CD4-positive, CD25-positive, alpha-beta regulatory T cell (primary cell): ENCODE data around the gene TSGA10. TPM values are rescaled to one million over a fixed set of nuclear protein-coding genes. Genes with fewer than 3 reads are reported as not detected.
"Not testable (repeated sequence)": the region's sequence is repeated elsewhere in the genome, so short reads cannot be mapped to it uniquely, and the experiment has no call there.

Source experiments
- ATAC-seq, 2 donors: fragments of 150-1000 bp; cut with Tn5 transposase; one replicate each; pipeline ENCODE4 v1.10.0; 2021; ENCODE audit warnings: low read depth in 2 of 2, moderate number of reproducible peaks in 2 of 2, moderate library complexity in 1 of 2
- DNase-seq, 3 donors: peaks; one replicate each; pipeline versions ENCODE4 v3.0.0 to v3.0.0-alpha.2; 2012 to 2022; ENCODE audit warnings: mixed read lengths in 1 of 3
- H3K27ac ChIP-seq: one replicate; pipeline ENCODE4 v1.7.0; 2013; ENCODE audit warnings: mild to moderate bottlenecking, low read length; ENCODE audit not compliant: insufficient read depth, poor library complexity, severe bottlenecking
- H3K27me3 ChIP-seq: one replicate; pipeline ENCODE4 v1.7.0; 2013; ENCODE audit warnings: low read length; ENCODE audit not compliant: control insufficient read depth, insufficient read depth
- H3K36me3 ChIP-seq: one replicate; pipeline ENCODE4 v1.7.0; 2013; ENCODE audit warnings: mild to moderate bottlenecking, low read length, moderate library complexity; ENCODE audit not compliant: control insufficient read depth, insufficient read depth
- H3K4me1 ChIP-seq: 2 replicates; pipeline ENCODE4 v1.7.0; 2013; ENCODE audit warnings: mild to moderate bottlenecking, low read length; ENCODE audit not compliant: insufficient read depth, control insufficient read depth, poor library complexity, severe bottlenecking
- H3K4me3 ChIP-seq: one replicate; pipeline ENCODE4 v1.7.0; 2013; ENCODE audit warnings: low read depth, mild to moderate bottlenecking, low read length, moderate library complexity
- H3K9me3 ChIP-seq, 2 experiments: 1 replicate in 1 of 2; 2 replicates in 1 of 2; pipeline ENCODE4 v1.7.0; 2013; ENCODE audit warnings: low read length in 2 of 2, mild to moderate bottlenecking in 1 of 2, moderate library complexity in 1 of 2; ENCODE audit not compliant: control insufficient read depth in 2 of 2
- H3K27ac Mint-ChIP-seq, 3 donors: one replicate each; pipeline ENCODE4 v1.8.0; 2020 to 2022; ENCODE audit warnings: mild to moderate bottlenecking in 3 of 3, mixed read lengths in 3 of 3, moderate library complexity in 2 of 3
- H3K27me3 Mint-ChIP-seq: one replicate; pipeline ENCODE4 v1.8.0; 2022; ENCODE audit warnings: mild to moderate bottlenecking, mixed read lengths
- H3K36me3 Mint-ChIP-seq: one replicate; pipeline ENCODE4 v1.8.0; 2020; ENCODE audit warnings: mixed read lengths
- H3K4me1 Mint-ChIP-seq, 4 donors: one replicate each; pipeline ENCODE4 v1.8.0; 2020 to 2022; ENCODE audit warnings: mixed read lengths in 4 of 4, mild to moderate bottlenecking in 1 of 4
- H3K4me3 Mint-ChIP-seq, 4 donors: one replicate each; pipeline ENCODE4 v1.8.0; 2020 to 2022; ENCODE audit warnings: mild to moderate bottlenecking in 4 of 4, mixed read lengths in 4 of 4, moderate library complexity in 3 of 4
- H3K9me3 Mint-ChIP-seq, 7 donors: one replicate each; pipeline ENCODE4 v1.8.0; 2020 to 2022; ENCODE audit warnings: mixed read lengths in 7 of 7, mild to moderate bottlenecking in 3 of 7, moderate library complexity in 2 of 7
- polyA plus RNA-seq, 4 donors: library from polyadenylated mRNA; unstranded; fragments of 300-500 nt; fragmentation: Illumina TruSeq; gene quantifications; one replicate each; pipeline ENCODE4 v1.2.3, GENCODE V29; 2021
- total RNA-seq: library from RNA; stranded (reverse); gene quantifications from one replicate; pipeline ENCODE4 v1.2.3, GENCODE V29; 2022

The TSGA10 gene
- total and polyA plus RNA-seq, 5 donors from 2014 or later: 7.7 to 17.2 (median 12.6) TPM

GRCh38 chr2:99028558-99028957, 126.2 kb downstream of the TSGA10 start:
- H3K36me3 Mint-ChIP-seq: no peaks in the 10 kb centered on the region
- Histone ChIP-seq H3K27ac (no peak overlapping the region), H3K4me1 (no peaks in the 10 kb centered on the region), H3K27me3 (peaks cover 2% of the 10 kb centered on the region), H3K9me3 (peaks cover 4 to 9% of the 10 kb centered on the region in 2 experiments), H3K4me3 (no peak overlapping the region), H3K36me3 (no peaks in the 10 kb centered on the region)
- peaks cover 0 to 10% (median 5%) of the 10 kb centered on the region in 7 donors for H3K9me3 Mint-ChIP-seq
- ATAC-seq: no peak
- H3K4me3 Mint-ChIP-seq: no peak overlapping the region
- H3K4me1 Mint-ChIP-seq: no peaks in the 10 kb centered on the region
- DNase-seq: no peak
- no peak overlapping the region for H3K27ac Mint-ChIP-seq
- peaks cover 13% of the 10 kb centered on the region for H3K27me3 Mint-ChIP-seq

- ATAC-seq: no peak
Observed at GRCh38 chr2:99027856-99028255, 126.9 kb downstream of the TSGA10 start.

DNA sequence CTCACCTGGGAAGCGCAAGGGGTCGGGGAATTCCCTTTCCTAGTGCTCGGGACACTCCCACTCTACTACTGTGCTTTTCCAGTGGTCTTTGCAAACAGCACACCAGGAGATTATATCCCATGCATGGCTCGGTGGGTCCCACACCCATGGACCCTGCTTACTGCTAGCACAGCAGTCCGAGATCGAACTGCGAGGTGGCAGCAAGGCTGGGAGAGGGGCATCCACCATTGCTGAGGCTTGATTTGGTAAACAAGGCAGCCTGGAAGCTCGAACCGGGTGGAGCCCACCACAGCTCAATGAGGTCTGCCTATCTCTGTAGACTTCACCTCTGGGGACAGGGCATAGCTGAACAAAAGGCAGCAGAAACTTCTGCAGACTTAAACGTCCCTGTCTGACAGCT, 154.0 kb downstream of the TSGA10 start:
- Mint-ChIP-seq H3K4me3 (no peak overlapping the region), H3K27me3 (peaks cover 17% of the 10 kb centered on the region), H3K4me1 (no peaks in the 10 kb centered on the region), H3K36me3 (no peaks in the 10 kb centered on the region), H3K9me3 (peaks cover 0 to 26% (median 4%) of the 10 kb centered on the region in 7 donors), H3K27ac (no peak overlapping the region)
- Histone ChIP-seq H3K27me3 (no peaks in the 10 kb centered on the region), H3K27ac (no peak overlapping the region), H3K4me3 (no peak overlapping the region), H3K4me1 (no peaks in the 10 kb centered on the region), H3K36me3 (no peaks in the 10 kb centered on the region), H3K9me3 (no peaks in the 10 kb centered on the region)
- no peak for ATAC-seq
- no peak for DNase-seq

More at GRCh38 chr2:99027856-99028255, 126.9 kb downstream of the TSGA10 start:
- Histone ChIP-seq H3K4me3 (no peak overlapping the region), H3K27me3 (peaks cover 2% of the 10 kb centered on the region), H3K4me1 (no peaks in the 10 kb centered on the region), H3K9me3 (peaks cover 4 to 9% of the 10 kb centered on the region in 2 experiments), H3K27ac (no peak overlapping the region), H3K36me3 (no peaks in the 10 kb centered on the region)
- H3K9me3 Mint-ChIP-seq: peaks cover 0 to 10% (median 5%) of the 10 kb centered on the region in 7 donors
- DNase-seq: no peak
- H3K27ac Mint-ChIP-seq: no peak overlapping the region
- peaks cover 13% of the 10 kb centered on the region for H3K27me3 Mint-ChIP-seq
- no peaks in the 10 kb centered on the region for H3K36me3 Mint-ChIP-seq
- H3K4me1 Mint-ChIP-seq: no peaks in the 10 kb centered on the region
- no peak overlapping the region for H3K4me3 Mint-ChIP-seq

DNA sequence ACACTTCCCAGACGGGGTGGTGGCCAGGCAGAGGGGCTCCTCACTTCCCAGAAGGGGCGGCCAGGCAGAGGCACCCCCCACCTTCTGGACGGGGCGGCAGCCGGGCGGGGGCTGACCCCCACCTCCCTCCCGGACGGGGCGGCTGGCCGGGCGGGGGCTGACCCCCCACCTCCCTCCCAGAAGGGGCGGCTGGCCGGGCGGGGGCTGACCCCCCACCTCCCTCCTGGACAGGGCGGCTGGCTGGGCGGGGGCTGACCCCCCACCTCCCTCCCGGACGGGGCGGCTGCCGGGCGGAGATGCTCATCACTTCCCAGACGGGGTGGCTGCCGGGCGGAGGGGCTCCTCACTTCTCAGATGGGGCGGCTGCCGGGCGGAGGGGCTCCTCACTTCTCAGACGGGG, 166.0 kb downstream of the TSGA10 start:
- not testable (repeated sequence) for H3K9me3 Mint-ChIP-seq, H3K36me3 ChIP-seq, H3K27ac Mint-ChIP-seq, H3K27me3 ChIP-seq, H3K9me3 ChIP-seq, H3K27me3 Mint-ChIP-seq, H3K36me3 Mint-ChIP-seq, H3K4me3 Mint-ChIP-seq, H3K4me1 Mint-ChIP-seq, DNase-seq, ATAC-seq, H3K27ac ChIP-seq, H3K4me3 ChIP-seq, H3K4me1 ChIP-seq

DNA sequence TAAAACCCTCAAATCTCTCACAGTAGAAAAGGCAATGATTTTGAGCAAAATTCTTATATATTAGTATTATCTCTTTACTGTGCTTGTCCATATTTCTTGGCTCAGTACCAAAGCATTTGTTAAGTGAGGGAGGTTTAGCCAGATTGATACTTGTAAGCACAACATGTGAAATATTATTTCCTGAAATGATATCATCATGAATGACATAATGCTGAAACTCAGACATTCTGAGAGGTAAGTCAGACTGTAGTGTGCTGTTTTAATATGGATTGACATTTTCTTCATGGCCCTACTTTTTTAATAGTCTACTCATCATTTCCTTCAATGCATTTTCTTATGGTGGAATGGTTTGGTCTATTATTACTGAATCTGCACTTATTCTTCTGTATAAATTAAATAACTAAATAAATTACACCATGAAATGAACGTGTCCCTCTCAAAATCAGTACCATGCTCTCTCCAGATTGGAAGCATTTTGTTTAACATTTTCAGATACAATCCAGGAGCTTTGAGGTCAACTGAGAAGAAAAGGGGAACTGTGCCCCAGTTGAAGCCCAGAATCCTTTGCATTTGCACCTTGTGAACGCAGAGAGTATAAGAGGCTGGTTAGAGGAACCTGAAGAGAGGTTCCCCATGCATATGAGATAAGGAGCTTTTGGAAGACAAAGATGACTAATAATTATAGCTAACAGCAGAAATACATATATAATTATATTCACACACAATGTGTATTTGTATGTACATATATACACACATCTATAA, 168.7 kb downstream of the TSGA10 start:
- ATAC-seq (no peak), DNase-seq (no peak)
- H3K27ac Mint-ChIP-seq: no peak overlapping the region
- peaks cover 0 to 5% (median 0%) of the 10 kb centered on the region in 7 donors for H3K9me3 Mint-ChIP-seq
- no peaks in the 10 kb centered on the region for H3K36me3 Mint-ChIP-seq
- no peak overlapping the region for H3K4me3 Mint-ChIP-seq
- Histone ChIP-seq H3K27ac (no peak overlapping the region), H3K9me3 (no peaks in the 10 kb centered on the region), H3K36me3 (no peaks in the 10 kb centered on the region), H3K4me3 (no peak overlapping the region), H3K27me3 (no peaks in the 10 kb centered on the region), H3K4me1 (no peaks in the 10 kb centered on the region)
- H3K27me3 Mint-ChIP-seq: no peaks in the 10 kb centered on the region
- no peaks in the 10 kb centered on the region for H3K4me1 Mint-ChIP-seq

DNA sequence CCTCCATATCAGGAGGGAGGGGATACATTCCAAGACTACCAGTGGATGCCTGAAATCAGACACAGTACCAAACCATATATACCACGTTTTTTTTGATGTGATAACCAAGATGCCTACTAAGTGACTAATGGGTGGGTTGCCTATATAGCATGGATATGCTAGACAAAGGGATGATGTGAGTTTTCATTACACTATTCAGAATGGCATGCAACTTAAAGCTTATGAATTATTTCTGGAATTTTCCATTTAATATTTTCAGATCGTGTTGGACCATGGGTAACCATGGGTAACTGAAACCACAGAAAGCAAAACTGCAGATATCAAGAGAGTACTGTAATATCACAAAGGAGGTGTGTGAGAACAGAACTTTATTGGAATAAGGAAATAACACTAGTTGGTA, 179.1 kb downstream of the TSGA10 start:
- Mint-ChIP-seq H3K36me3 (peaks cover 10% of the 10 kb centered on the region), H3K27me3 (peaks cover 31% of the 10 kb centered on the region), H3K27ac (no peak overlapping the region), H3K9me3 (peaks cover 0 to 33% (median 20%) of the 10 kb centered on the region in 7 donors), H3K4me3 (no peak overlapping the region), H3K4me1 (no peaks in the 10 kb centered on the region)
- Histone ChIP-seq H3K4me1 (no peaks in the 10 kb centered on the region), H3K4me3 (no peak overlapping the region), H3K9me3 (peaks cover 23 to 25% of the 10 kb centered on the region in 2 experiments), H3K36me3 (no peaks in the 10 kb centered on the region), H3K27me3 (peaks cover 5% of the 10 kb centered on the region), H3K27ac (no peak overlapping the region)
- ATAC-seq: no peak
- no peak for DNase-seq

DNA sequence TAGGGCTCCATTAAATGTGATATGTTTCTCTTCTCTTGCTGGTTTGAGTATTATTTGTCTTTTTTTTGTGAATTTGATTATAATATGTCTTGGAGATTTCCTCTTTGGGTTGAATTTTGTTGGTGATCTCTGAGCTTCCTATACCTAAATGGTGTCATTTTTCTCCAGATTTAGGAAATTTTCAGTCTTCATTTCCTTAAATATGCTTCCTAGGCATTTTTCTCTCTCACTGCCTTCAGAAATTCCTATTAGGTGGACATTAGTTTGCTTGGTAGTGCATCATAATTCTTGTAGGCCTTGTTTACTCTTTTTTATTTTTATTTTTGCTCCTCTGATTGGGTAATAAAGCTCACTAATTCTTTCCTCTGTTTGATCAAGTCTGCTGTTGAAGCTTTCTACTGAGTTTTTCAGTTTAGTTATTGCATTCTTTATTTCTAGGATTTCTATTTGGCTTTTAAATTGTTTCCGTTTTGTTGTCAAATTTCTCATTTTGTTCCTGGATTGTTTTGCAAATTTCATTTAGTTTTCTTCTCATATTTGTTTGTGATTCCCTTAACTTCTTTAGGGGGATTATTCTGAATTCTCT, 182.1 kb downstream of the TSGA10 start:
- Mint-ChIP-seq H3K4me1 (no peaks in the 10 kb centered on the region), H3K27ac (no peak overlapping the region), H3K27me3 (peaks cover 26% of the 10 kb centered on the region), H3K4me3 (no peak overlapping the region), H3K9me3 (peaks cover 0 to 50% (median 23%) of the 10 kb centered on the region in 7 donors), H3K36me3 (peaks cover 10% of the 10 kb centered on the region)
- ATAC-seq: no peak
- no peak for DNase-seq
- Histone ChIP-seq H3K9me3 (peaks cover 23 to 29% of the 10 kb centered on the region in 2 experiments), H3K27ac (no peak overlapping the region), H3K27me3 (peaks cover 5% of the 10 kb centered on the region), H3K4me3 (no peak overlapping the region), H3K36me3 (no peaks in the 10 kb centered on the region), H3K4me1 (no peaks in the 10 kb centered on the region)
